ENCODE measurements around the gene CDK5RAP2. TPM values are rescaled to one million over a fixed set of nuclear protein-coding genes. Genes with fewer than 3 reads are reported as not detected.
A peak's percentile ranks its signal among the peaks of the same experiment; 100 is the strongest.

CDK5RAP2 gene
- total RNA-seq, 1 experiment from 2014 or later: 56.4 TPM

GRCh38 chr9:120477534-120478001 lies 102.4 kb downstream of the CDK5RAP2 start:
- no peaks in the 10 kb centered on the region for H3K79me1 ChIP-seq (ENCODE audit: insufficient read depth, low read depth, low read length, poor library complexity, severe bottlenecking)
- no peak overlapping the region for H3K4ac ChIP-seq (ENCODE audit: low read depth, low read length)
- TF ChIP-seq, protein P1, sequence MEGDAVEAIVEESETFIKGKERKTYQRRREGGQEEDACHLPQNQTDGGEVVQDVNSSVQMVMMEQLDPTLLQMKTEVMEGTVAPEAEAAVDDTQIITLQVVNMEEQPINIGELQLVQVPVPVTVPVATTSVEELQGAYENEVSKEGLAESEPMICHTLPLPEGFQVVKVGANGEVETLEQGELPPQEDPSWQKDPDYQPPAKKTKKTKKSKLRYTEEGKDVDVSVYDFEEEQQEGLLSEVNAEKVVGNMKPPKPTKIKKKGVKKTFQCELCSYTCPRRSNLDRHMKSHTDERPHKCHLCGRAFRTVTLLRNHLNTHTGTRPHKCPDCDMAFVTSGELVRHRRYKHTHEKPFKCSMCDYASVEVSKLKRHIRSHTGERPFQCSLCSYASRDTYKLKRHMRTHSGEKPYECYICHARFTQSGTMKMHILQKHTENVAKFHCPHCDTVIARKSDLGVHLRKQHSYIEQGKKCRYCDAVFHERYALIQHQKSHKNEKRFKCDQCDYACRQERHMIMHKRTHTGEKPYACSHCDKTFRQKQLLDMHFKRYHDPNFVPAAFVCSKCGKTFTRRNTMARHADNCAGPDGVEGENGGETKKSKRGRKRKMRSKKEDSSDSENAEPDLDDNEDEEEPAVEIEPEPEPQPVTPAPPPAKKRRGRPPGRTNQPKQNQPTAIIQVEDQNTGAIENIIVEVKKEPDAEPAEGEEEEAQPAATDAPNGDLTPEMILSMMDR (conservative IDR thresholded peaks at IDR 0.05): peak; percentile 92
- H4K8ac ChIP-seq (replicated peaks; ENCODE audit: insufficient read length, low read depth, low read length): no peak overlapping the region
- no peak overlapping the region for H2BK20ac ChIP-seq (ENCODE audit: low read depth, low read length, poor library complexity, severe bottlenecking)
- H3K18ac ChIP-seq (ENCODE audit: insufficient read length, low read depth, low read length): no peak overlapping the region
- H3K4me1 Mint-ChIP-seq: peaks cover 12 to 16% of the 10 kb centered on the region in 2 experiments
- H3K27me3 ChIP-seq (ENCODE audit: insufficient read depth, low read length): no peaks in the 10 kb centered on the region
- no CpG with 5 or more reads among the region's 3 CpGs for WGBS (ENCODE audit: extremely low coverage, insufficient read length, low lambda C conversion rate)
- no peaks in the 10 kb centered on the region for H3K9me3 Mint-ChIP-seq
- DNase-seq: peak; percentile 72
- H3K79me2 ChIP-seq (ENCODE audit: insufficient read depth, low read length): no peaks in the 10 kb centered on the region; the same call in 1 of the 2 replicates
- H3K9me3 ChIP-seq (ENCODE audit: control insufficient read depth, low read depth, low read length): no peaks in the 10 kb centered on the region
- no peak overlapping the region for H3K9ac ChIP-seq (ENCODE audit: extremely low read depth, insufficient read length, low read length)
- no peak overlapping the region; a peak in 2 of 7 replicates for H3K27ac Mint-ChIP-seq
- no peaks in the 10 kb centered on the region for H3K27me3 Mint-ChIP-seq (ENCODE audit: low read depth)
- no peak overlapping the region for H3K27ac ChIP-seq (ENCODE audit: insufficient read length, low read depth, low read length)
- H2BK5ac ChIP-seq (ENCODE audit: insufficient read length, low read length): no peak overlapping the region
- no peak overlapping the region for H3K56ac ChIP-seq (ENCODE audit: insufficient read length, low read depth, low read length)
- H3K4me2 ChIP-seq (ENCODE audit: insufficient read depth, insufficient read length, low read length): no peak overlapping the region
- H3K4me1 ChIP-seq (ENCODE audit: insufficient read depth, low read length): no peaks in the 10 kb centered on the region; the same call in 1 of the 2 replicates
- H3K4me3 Mint-ChIP-seq: no peak overlapping the region
- H2BK15ac ChIP-seq (ENCODE audit: low read depth, low read length): no peak overlapping the region
- H4K20me1 ChIP-seq (ENCODE audit: control insufficient read depth, insufficient read depth, insufficient read length): no peaks in the 10 kb centered on the region
- H4K5ac ChIP-seq (ENCODE audit: insufficient read length, low read depth, low read length): no peak overlapping the region
- H3K23ac ChIP-seq (ENCODE audit: insufficient read length, low read depth, low read length): no peak overlapping the region
- no peak overlapping the region for H2BK120ac ChIP-seq (ENCODE audit: low read depth, low read length, poor library complexity, severe bottlenecking)
- no peak overlapping the region for H3T11ph ChIP-seq (ENCODE audit: low read length)
- H2AK5ac ChIP-seq (ENCODE audit: insufficient read length, low read length): no peak overlapping the region
- no peak overlapping the region for H3K14ac ChIP-seq (ENCODE audit: insufficient read depth, low read length)
- H3K36me3 Mint-ChIP-seq (ENCODE audit: insufficient read depth in 1 of 3, low read depth in 3 of 3): peaks cover 11 to 43% (median 40%) of the 10 kb centered on the region in 3 experiments; a peak in 6 of 7 replicates
- H2AFZ ChIP-seq (ENCODE audit: low read length): no peak overlapping the region
- no peak overlapping the region for H2BK12ac ChIP-seq (ENCODE audit: insufficient read length, low read depth, low read length)
- no peaks in the 10 kb centered on the region for H3K23me2 ChIP-seq (ENCODE audit: insufficient read length, low read depth, low read length, poor library complexity, severe bottlenecking)
- H4K91ac ChIP-seq (ENCODE audit: insufficient read length, low read depth, low read length): no peak overlapping the region

All from H9 (cell line).